PC-9 (cell line): ENCODE results near the gene GCK.

ENCODE experiments used
- EZH2 ChIP-seq: fragments of 200-600 bp; sonication (generic); IDR thresholded peaks from 2 replicates; pipeline ENCODE4 v1.8.0; 2017; ENCODE audit warnings: antibody characterized with exemption, low read depth
- TF ChIP-seq, protein P1 (sequence below): fragments of 200-600 bp; sonication (generic); conservative IDR thresholded peaks from 2 replicates; pipeline ENCODE4 v1.6.1; 2017; ENCODE audit warnings: mixed run types, antibody characterized with exemption, mild to moderate bottlenecking, moderate library complexity

DNA sequence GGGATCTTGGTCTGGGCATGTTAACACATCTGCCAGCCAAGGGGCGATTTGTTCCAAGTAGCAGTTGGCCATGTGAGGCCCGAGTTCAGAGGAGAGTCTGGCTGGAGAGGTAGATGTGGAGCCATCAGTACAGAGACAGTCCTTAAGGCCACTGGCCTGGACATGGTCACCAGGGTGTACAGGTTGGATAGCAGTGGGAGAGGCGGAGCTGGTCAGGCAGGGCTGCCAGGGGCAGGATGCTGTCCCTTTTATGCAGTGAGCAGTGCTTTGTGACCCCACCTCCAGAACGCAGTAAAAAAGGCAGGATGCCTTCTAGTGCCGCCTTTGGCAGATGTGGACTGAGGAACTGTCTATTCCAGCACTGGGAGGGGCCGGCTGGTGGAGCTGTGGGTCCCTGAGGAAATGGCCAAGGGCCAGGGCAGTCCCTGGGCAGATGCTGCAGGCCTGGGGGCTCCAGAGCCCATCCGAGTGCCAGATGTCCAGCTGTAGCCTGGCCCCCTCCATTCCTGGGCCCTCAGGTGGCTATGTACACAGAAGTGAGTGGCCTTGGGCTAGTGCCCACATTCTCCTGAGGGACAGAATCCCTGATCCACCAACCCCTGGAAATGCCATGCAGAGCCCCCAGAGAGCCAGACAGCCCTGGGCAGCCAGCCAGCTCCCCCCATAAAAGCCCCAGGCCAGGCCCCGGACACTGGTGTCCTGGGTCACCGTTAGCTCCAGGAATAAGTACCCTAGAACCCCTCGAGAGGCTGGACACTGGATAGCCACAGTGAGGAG lies 31.0 kb downstream of the GCK start:
- no peak for TF ChIP-seq EZH2
- TF ChIP-seq, protein P1, sequence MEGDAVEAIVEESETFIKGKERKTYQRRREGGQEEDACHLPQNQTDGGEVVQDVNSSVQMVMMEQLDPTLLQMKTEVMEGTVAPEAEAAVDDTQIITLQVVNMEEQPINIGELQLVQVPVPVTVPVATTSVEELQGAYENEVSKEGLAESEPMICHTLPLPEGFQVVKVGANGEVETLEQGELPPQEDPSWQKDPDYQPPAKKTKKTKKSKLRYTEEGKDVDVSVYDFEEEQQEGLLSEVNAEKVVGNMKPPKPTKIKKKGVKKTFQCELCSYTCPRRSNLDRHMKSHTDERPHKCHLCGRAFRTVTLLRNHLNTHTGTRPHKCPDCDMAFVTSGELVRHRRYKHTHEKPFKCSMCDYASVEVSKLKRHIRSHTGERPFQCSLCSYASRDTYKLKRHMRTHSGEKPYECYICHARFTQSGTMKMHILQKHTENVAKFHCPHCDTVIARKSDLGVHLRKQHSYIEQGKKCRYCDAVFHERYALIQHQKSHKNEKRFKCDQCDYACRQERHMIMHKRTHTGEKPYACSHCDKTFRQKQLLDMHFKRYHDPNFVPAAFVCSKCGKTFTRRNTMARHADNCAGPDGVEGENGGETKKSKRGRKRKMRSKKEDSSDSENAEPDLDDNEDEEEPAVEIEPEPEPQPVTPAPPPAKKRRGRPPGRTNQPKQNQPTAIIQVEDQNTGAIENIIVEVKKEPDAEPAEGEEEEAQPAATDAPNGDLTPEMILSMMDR: no peak
